ENCODE data around the gene MTX1. TPM values are rescaled to one million over a fixed set of nuclear protein-coding genes. Genes with fewer than 3 reads are reported as not detected.

The MTX1 gene
- total RNA-seq, 4 donors from 2014 or later: 35.5 to 46.9 (median 40.8) TPM

- TF ChIP-seq, protein P1, sequence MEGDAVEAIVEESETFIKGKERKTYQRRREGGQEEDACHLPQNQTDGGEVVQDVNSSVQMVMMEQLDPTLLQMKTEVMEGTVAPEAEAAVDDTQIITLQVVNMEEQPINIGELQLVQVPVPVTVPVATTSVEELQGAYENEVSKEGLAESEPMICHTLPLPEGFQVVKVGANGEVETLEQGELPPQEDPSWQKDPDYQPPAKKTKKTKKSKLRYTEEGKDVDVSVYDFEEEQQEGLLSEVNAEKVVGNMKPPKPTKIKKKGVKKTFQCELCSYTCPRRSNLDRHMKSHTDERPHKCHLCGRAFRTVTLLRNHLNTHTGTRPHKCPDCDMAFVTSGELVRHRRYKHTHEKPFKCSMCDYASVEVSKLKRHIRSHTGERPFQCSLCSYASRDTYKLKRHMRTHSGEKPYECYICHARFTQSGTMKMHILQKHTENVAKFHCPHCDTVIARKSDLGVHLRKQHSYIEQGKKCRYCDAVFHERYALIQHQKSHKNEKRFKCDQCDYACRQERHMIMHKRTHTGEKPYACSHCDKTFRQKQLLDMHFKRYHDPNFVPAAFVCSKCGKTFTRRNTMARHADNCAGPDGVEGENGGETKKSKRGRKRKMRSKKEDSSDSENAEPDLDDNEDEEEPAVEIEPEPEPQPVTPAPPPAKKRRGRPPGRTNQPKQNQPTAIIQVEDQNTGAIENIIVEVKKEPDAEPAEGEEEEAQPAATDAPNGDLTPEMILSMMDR (IDR thresholded peaks at IDR 0.05; ENCODE audit: low read depth): no peak
These were observed 32.7 kb downstream of the MTX1 start for GRCh38 chr1:155241069-155241679.

- TF ChIP-seq, protein P1 (IDR thresholded peaks at IDR 0.05; ENCODE audit: low read depth): no peak
These were observed 33.4 kb downstream of the MTX1 start for GRCh38 chr1:155241841-155242264.

- TF ChIP-seq, protein P1 (IDR thresholded peaks at IDR 0.05; ENCODE audit: low read depth): no peak
These were observed 34.4 kb downstream of the MTX1 start for GRCh38 chr1:155242805-155243358.

- TF ChIP-seq, protein P1 (IDR thresholded peaks at IDR 0.05; ENCODE audit: low read depth): no peak
These were observed 36.1 kb downstream of the MTX1 start for GRCh38 chr1:155244368-155245162.

DNA sequence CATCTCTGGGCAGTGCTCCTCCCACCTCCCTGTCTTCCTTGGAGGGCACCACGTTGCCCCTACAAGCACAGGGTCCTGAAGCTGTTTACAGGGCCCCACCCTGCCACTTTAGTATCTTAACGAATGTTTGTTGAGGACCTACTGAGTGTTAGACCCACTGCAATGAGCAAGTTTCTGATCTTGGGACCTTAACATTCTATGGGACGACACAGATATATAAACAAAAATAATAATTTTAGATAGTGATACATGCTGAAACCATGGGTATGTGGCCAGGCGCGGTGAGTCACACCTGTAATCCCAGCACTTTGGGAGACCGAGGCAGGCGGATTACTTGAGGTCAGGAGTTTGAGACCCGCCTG, 36.6 kb downstream of the MTX1 start:
- TF ChIP-seq, protein P1 (IDR thresholded peaks at IDR 0.05; ENCODE audit: low read depth): no peak

- TF ChIP-seq, protein P1 (IDR thresholded peaks at IDR 0.05; ENCODE audit: low read depth): no peak
These were observed 39.4 kb downstream of the MTX1 start for GRCh38 chr1:155247667-155248553.
